ENCODE measurements around the gene CD6.

DNA sequence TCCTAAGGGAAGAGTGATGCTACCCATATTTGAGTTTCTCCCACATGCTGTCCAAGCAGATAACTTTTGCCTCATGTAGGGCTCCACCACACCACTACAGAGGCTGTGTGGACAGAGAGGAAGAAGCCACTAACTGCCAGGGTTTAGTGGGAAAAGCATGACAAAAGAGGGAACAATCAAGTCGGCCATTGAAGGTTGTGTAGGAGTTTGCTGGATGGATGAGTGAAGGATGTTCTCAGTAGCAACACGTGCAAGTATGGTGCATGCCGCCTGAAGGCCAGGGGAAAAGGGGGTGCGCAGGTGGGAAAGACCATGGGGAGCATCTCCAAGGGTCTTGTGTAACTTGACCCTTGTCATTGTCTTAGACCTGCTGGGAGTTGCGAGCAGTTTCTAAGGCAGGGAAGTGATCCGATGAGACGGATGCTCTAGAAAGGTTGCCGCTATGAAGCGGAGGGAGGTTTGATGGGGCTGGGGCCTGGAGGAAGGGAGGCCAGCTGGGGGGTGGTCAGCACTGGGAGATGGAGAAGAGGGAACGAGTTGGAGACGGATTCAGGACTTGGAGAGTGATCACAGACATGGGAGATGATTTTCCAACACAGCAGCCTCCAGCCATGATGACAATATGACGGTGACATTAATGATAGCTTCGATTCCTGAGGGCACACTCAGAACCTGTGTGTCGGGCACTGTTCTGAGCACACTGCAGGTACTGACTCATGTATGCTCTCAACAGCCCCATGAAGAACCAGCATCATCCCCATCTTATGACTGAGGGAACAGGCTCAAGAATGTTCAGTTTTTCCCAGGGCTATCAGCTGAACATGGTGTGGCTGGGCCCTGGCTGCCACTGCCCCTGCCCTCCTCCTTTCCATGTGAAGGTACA is 53.7 kb downstream of the CD6 start:
- TF ChIP-seq JUNB (IDR thresholded peaks at IDR 0.05) (no peak), POLR2A (IDR thresholded peaks at IDR 0.05; ENCODE audit: low read length) (no peak), MYC (IDR thresholded peaks at IDR 0.05; ENCODE audit: borderline replicate concordance, low read length) (no peak), CHD2 (IDR thresholded peaks at IDR 0.05; ENCODE audit: low read length, partially characterized antibody) (no peak), FOXS1 (CRISPR knock-in tag; IDR thresholded peaks at IDR 0.05) (no peak), HDAC2 (IDR thresholded peaks at IDR 0.05) (no peak), RARB (CRISPR knock-in tag; IDR thresholded peaks at IDR 0.05) (no peak), SMC3 (IDR thresholded peaks at IDR 0.05) (no peak), POLR2AphosphoS2 (conservative IDR thresholded peaks at IDR 0.05; ENCODE audit: low read length) (no peak), EP300 (IDR thresholded peaks at IDR 0.05) (no peak), ZFP36 (IDR thresholded peaks at IDR 0.05; ENCODE audit: borderline replicate concordance, partially characterized antibody) (no peak), JUN (IDR thresholded peaks at IDR 0.05) (no peak)
- TF ChIP-seq, protein P1, sequence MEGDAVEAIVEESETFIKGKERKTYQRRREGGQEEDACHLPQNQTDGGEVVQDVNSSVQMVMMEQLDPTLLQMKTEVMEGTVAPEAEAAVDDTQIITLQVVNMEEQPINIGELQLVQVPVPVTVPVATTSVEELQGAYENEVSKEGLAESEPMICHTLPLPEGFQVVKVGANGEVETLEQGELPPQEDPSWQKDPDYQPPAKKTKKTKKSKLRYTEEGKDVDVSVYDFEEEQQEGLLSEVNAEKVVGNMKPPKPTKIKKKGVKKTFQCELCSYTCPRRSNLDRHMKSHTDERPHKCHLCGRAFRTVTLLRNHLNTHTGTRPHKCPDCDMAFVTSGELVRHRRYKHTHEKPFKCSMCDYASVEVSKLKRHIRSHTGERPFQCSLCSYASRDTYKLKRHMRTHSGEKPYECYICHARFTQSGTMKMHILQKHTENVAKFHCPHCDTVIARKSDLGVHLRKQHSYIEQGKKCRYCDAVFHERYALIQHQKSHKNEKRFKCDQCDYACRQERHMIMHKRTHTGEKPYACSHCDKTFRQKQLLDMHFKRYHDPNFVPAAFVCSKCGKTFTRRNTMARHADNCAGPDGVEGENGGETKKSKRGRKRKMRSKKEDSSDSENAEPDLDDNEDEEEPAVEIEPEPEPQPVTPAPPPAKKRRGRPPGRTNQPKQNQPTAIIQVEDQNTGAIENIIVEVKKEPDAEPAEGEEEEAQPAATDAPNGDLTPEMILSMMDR (IDR thresholded peaks at IDR 0.05): no peak
- TF ChIP-seq, protein P2, sequence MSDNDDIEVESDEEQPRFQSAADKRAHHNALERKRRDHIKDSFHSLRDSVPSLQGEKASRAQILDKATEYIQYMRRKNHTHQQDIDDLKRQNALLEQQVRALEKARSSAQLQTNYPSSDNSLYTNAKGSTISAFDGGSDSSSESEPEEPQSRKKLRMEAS (IDR thresholded peaks at IDR 0.05): no peak
